Stomach (tissue), 4 donors: ENCODE measurements around the gene PEPD.

Source experiments
- CTCF ChIP-seq, 7 experiments: fragments of 450-650 bp in 4 of 7; fragments of 200-600 bp in 3 of 7; sonication (generic) in 3 of 7; IDR thresholded peaks; one replicate each; pipeline ENCODE4 v1.5.1; 2016 to 2019; ENCODE audit warnings: antibody characterized with exemption in 7 of 7, control low read depth in 2 of 7, mild to moderate bottlenecking in 1 of 7
- EP300 ChIP-seq: sonication (generic); formaldehyde crosslinking; IDR thresholded peaks from one replicate; pipeline ENCODE4 v1.6.1; 2017; ENCODE audit warnings: antibody characterized with exemption
- POLR2AphosphoS5 ChIP-seq, 3 donors: sonication (generic); formaldehyde crosslinking; IDR thresholded peaks; one replicate each; pipeline ENCODE4 v1.6.1; 2016; ENCODE audit warnings: antibody characterized with exemption in 3 of 3

- TF ChIP-seq CTCF (IDR thresholded peaks at IDR 0.05) (no peak), EP300 (no peak), POLR2AphosphoS5 (IDR thresholded peaks at IDR 0.05) (no peak)
Observed at GRCh38 chr19:33405254-33405552, 116.4 kb downstream of the PEPD start.
